ENCODE results near the gene CILP2.

CILP2 gene

GRCh38 chr19:19575411-19575810 is 37.3 kb downstream of the CILP2 start:
- no peak for DNase-seq (ENCODE audit: low read depth, low spot score)
- in situ Hi-C loops (cut with HindIII; ENCODE audit: low sequenced_read_pairs): no loop called here
- no peak overlapping the region for H3K4me3 ChIP-seq (ENCODE audit: low read depth, low read length)
- TF ChIP-seq, protein P1, sequence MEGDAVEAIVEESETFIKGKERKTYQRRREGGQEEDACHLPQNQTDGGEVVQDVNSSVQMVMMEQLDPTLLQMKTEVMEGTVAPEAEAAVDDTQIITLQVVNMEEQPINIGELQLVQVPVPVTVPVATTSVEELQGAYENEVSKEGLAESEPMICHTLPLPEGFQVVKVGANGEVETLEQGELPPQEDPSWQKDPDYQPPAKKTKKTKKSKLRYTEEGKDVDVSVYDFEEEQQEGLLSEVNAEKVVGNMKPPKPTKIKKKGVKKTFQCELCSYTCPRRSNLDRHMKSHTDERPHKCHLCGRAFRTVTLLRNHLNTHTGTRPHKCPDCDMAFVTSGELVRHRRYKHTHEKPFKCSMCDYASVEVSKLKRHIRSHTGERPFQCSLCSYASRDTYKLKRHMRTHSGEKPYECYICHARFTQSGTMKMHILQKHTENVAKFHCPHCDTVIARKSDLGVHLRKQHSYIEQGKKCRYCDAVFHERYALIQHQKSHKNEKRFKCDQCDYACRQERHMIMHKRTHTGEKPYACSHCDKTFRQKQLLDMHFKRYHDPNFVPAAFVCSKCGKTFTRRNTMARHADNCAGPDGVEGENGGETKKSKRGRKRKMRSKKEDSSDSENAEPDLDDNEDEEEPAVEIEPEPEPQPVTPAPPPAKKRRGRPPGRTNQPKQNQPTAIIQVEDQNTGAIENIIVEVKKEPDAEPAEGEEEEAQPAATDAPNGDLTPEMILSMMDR (IDR thresholded peaks at IDR 0.05; ENCODE audit: low read depth, low read length): no peak

GRCh38 chr19:19578252-19578651 is 40.2 kb downstream of the CILP2 start:
- no peak overlapping the region for H3K4me3 ChIP-seq (ENCODE audit: low read depth, low read length)
- TF ChIP-seq, protein P1 (IDR thresholded peaks at IDR 0.05; ENCODE audit: low read depth, low read length): no peak
- DNase-seq (ENCODE audit: low read depth, low spot score): no peak
- in situ Hi-C loops (cut with HindIII; ENCODE audit: low sequenced_read_pairs): no loop called here

DNA sequence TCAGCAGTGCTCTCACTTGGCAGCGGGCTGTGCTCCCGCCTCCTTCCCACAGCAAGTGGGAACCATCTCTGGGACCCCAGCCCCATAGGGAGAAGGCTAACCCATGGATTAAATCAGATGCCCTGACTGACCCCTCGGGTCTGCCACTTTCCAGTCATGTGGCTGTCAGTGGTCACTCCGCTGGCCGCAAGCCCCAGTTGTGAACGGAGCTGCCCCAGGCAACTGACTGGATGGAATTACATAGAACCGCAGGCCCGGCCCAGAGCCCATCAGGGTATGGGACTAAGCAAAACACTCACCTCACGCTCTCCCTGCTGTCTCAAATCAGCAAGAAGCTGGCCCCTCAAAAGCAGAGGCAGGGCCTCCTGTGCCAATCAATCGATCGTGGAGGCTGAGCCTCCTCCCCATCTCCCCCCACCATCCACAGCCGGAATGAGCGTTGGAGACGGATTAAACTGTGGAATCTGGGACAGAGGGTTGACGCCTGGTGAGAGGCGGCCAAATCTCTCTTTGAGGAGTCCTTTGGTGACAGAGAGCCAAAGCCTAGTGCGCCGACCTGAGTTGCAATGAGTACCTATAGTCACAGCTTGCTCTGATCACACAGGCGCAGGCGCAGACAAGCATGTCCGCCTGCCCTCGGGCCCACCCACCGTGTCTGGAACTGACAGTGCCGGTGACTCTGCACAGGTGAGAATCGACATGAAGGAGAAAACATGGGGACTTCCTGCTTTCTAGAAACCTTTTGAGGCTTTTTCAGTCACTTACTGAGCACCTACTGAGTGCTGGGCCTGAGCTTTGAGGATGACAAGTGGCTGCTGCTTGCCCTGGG is 41.7 kb downstream of the CILP2 start:
- no peak for DNase-seq (ENCODE audit: low read depth, low spot score)
- TF ChIP-seq, protein P1 (IDR thresholded peaks at IDR 0.05; ENCODE audit: low read depth, low read length): no peak
- in situ Hi-C loops (cut with HindIII; ENCODE audit: low sequenced_read_pairs): no loop called here
- H3K4me3 ChIP-seq (ENCODE audit: low read depth, low read length): no peak overlapping the region

DNA sequence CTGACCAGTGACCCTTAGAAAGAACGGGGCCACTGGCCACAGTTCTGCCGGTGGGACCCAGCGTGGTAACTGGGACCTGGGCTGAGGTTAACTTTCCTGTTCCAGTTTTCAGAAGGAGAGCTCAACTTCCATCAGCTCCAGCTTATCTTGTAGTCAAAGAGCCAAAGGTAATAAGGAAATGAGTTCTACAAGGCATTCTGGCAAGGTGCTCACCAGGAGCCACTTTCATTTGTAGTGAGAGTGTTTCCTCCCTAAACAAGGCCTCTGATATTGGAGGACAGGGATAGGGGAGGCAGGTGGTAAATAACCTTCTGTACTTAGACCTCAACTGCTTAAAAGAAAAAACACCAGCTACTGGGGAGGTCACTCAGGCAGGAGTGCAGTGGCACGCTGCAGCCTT is 42.4 kb downstream of the CILP2 start:
- DNase-seq (ENCODE audit: low read depth, low spot score): no peak
- no peak overlapping the region for H3K4me3 ChIP-seq (ENCODE audit: low read depth, low read length)
- in situ Hi-C loops (cut with HindIII; ENCODE audit: low sequenced_read_pairs): no loop called here
- TF ChIP-seq, protein P1 (IDR thresholded peaks at IDR 0.05; ENCODE audit: low read depth, low read length): no peak

DNA sequence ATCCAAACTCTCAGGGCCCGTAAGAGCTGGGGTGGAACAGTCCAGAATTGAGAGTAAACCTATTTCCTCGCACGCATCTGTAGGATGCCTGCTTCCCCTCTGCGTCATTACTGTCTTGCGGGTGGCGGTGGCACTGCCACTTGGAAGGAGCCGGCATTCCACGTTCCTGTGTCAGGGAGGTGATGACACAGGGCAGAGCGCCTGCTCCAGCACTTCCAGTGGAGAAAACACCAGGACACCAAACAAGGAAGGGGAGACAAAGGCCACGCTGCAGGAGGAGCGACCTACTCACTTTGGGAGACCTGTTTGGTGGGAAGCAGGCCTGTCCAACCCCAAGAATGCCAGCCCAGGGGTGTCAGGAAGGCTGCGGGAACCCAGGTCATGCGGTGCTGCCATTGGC is 43.3 kb downstream of the CILP2 start:
- in situ Hi-C loops (cut with HindIII; ENCODE audit: low sequenced_read_pairs): no loop called here
- TF ChIP-seq, protein P1 (IDR thresholded peaks at IDR 0.05; ENCODE audit: low read depth, low read length): no peak
- H3K4me3 ChIP-seq (ENCODE audit: low read depth, low read length): no peak overlapping the region
- no peak for DNase-seq (ENCODE audit: low read depth, low spot score)

- no peak for DNase-seq (ENCODE audit: low read depth, low spot score)
- in situ Hi-C loops (cut with HindIII; ENCODE audit: low sequenced_read_pairs): no loop called here
- H3K4me3 ChIP-seq (ENCODE audit: low read depth, low read length): no peak overlapping the region
- TF ChIP-seq, protein P1 (IDR thresholded peaks at IDR 0.05; ENCODE audit: low read depth, low read length): no peak
Observed at GRCh38 chr19:19582471-19582870, 44.4 kb downstream of the CILP2 start.
